CD8-positive, alpha-beta T cell (primary cell): ENCODE data around the gene LYRM9. TPM values are rescaled to one million over a fixed set of nuclear protein-coding genes. Genes with fewer than 3 reads are reported as not detected.

Source experiments
- total RNA-seq, 46 experiments: library from RNA in 2 of 46; stranded (reverse) in 2 of 46; gene quantifications; one replicate each; pipeline ENCODE4 v1.2.3 and lab custom pipeline; 2021 to 2026

Gene LYRM9
- total RNA-seq, 2 experiments from 2014 or later: 12.5 to 12.8 TPM

Other genes with a start within 250 kb of the LYRM9 start
- gene NOS2, start 92.8 kb downstream of the LYRM9 start, total RNA-seq: under 1 TPM in 1 of 2 experiments, not detected in 1; 0.08 TPM
- 1 to 10 TPM; 6.5 to 7.6 TPM for gene NLK, start 149.3 kb upstream of the LYRM9 start, total RNA-seq